ENCODE results near the gene HES5.

HES5 gene

GRCh38 chr1:2493218-2493617 lies 36.8 kb downstream of the HES5 start:
- no peaks in the 10 kb centered on the region for H3K27me3 ChIP-seq (ENCODE audit: low read depth, low read length)
- no peaks in the 10 kb centered on the region for H3K36me3 ChIP-seq (replicated peaks; ENCODE audit: low read depth, low read length)

GRCh38 chr1:2492091-2492490 lies 38.0 kb downstream of the HES5 start:
- no peaks in the 10 kb centered on the region for H3K27me3 ChIP-seq (ENCODE audit: low read depth, low read length)
- TF ChIP-seq CTCF (IDR thresholded peaks at IDR 0.05; ENCODE audit: low read depth, low read length) = no peak
- TF ChIP-seq EZH2phosphoT487 (IDR thresholded peaks at IDR 0.05; ENCODE audit: low read depth) = no peak
- H3K4me3 ChIP-seq (ENCODE audit: low read length) = no peak overlapping the region
- no peak overlapping the region for H3K4me2 ChIP-seq (ENCODE audit: low read length)
- H3K4me1 ChIP-seq (ENCODE audit: low read length) = no peaks in the 10 kb centered on the region
- H3K36me3 ChIP-seq (replicated peaks; ENCODE audit: low read depth, low read length) = no peaks in the 10 kb centered on the region
- no peaks in the 10 kb centered on the region for H3K79me2 ChIP-seq (ENCODE audit: low read length)
- H3K9me3 ChIP-seq (ENCODE audit: insufficient read depth, low read length) = no peaks in the 10 kb centered on the region
- H3K27ac ChIP-seq (ENCODE audit: low read length) = no peak overlapping the region
- no peak overlapping the region for H2AFZ ChIP-seq (ENCODE audit: low read depth, low read length)
- H4K20me1 ChIP-seq (ENCODE audit: insufficient read depth, low read length) = no peaks in the 10 kb centered on the region
- no peak overlapping the region for H3K9ac ChIP-seq (ENCODE audit: low read length)

More at GRCh38 chr1:2493218-2493617, 36.8 kb downstream of the HES5 start:
- no peak overlapping the region for H3K9ac ChIP-seq (ENCODE audit: low read length)
- no peaks in the 10 kb centered on the region for H3K79me2 ChIP-seq (ENCODE audit: low read length)
- TF ChIP-seq EZH2phosphoT487 (IDR thresholded peaks at IDR 0.05; ENCODE audit: low read depth) (no peak), CTCF (IDR thresholded peaks at IDR 0.05; ENCODE audit: low read depth, low read length) (no peak)
- no peak overlapping the region for H3K4me2 ChIP-seq (ENCODE audit: low read length)
- no peaks in the 10 kb centered on the region for H3K9me3 ChIP-seq (ENCODE audit: insufficient read depth, low read length)
- no peak overlapping the region for H3K27ac ChIP-seq (ENCODE audit: low read length)
- no peak overlapping the region for H2AFZ ChIP-seq (ENCODE audit: low read depth, low read length)
- H3K4me3 ChIP-seq (ENCODE audit: low read length) = no peak overlapping the region
- H4K20me1 ChIP-seq (ENCODE audit: insufficient read depth, low read length) = no peaks in the 10 kb centered on the region
- no peaks in the 10 kb centered on the region for H3K4me1 ChIP-seq (ENCODE audit: low read length)

GRCh38 chr1:2489615-2490014 lies 40.4 kb downstream of the HES5 start:
- H3K27me3 ChIP-seq (ENCODE audit: low read depth, low read length) = no peaks in the 10 kb centered on the region
- H3K36me3 ChIP-seq (replicated peaks; ENCODE audit: low read depth, low read length) = no peaks in the 10 kb centered on the region
- no peak overlapping the region for H3K4me3 ChIP-seq (ENCODE audit: low read length)
- no peaks in the 10 kb centered on the region for H3K9me3 ChIP-seq (ENCODE audit: insufficient read depth, low read length)
- H3K4me2 ChIP-seq (ENCODE audit: low read length) = no peak overlapping the region
- no peaks in the 10 kb centered on the region for H3K79me2 ChIP-seq (ENCODE audit: low read length)
- H3K27ac ChIP-seq (ENCODE audit: low read length) = no peak overlapping the region
- H4K20me1 ChIP-seq (ENCODE audit: insufficient read depth, low read length) = no peaks in the 10 kb centered on the region
- TF ChIP-seq EZH2phosphoT487 (IDR thresholded peaks at IDR 0.05; ENCODE audit: low read depth) (no peak), CTCF (IDR thresholded peaks at IDR 0.05; ENCODE audit: low read depth, low read length) (no peak)
- no peaks in the 10 kb centered on the region for H3K4me1 ChIP-seq (ENCODE audit: low read length)
- H2AFZ ChIP-seq (ENCODE audit: low read depth, low read length) = no peak overlapping the region
- H3K9ac ChIP-seq (ENCODE audit: low read length) = no peak overlapping the region

GRCh38 chr1:2488688-2489087 lies 41.4 kb downstream of the HES5 start:
- no peak overlapping the region for H3K4me3 ChIP-seq (ENCODE audit: low read length)
- no peak overlapping the region for H3K27ac ChIP-seq (ENCODE audit: low read length)
- H3K9me3 ChIP-seq (ENCODE audit: insufficient read depth, low read length) = no peaks in the 10 kb centered on the region
- H3K4me1 ChIP-seq (ENCODE audit: low read length) = no peaks in the 10 kb centered on the region
- no peaks in the 10 kb centered on the region for H3K36me3 ChIP-seq (replicated peaks; ENCODE audit: low read depth, low read length)
- no peaks in the 10 kb centered on the region for H4K20me1 ChIP-seq (ENCODE audit: insufficient read depth, low read length)
- no peak overlapping the region for H3K9ac ChIP-seq (ENCODE audit: low read length)
- no peaks in the 10 kb centered on the region for H3K79me2 ChIP-seq (ENCODE audit: low read length)
- no peaks in the 10 kb centered on the region for H3K27me3 ChIP-seq (ENCODE audit: low read depth, low read length)
- TF ChIP-seq CTCF (IDR thresholded peaks at IDR 0.05; ENCODE audit: low read depth, low read length) = no peak
- TF ChIP-seq EZH2phosphoT487 (IDR thresholded peaks at IDR 0.05; ENCODE audit: low read depth) = no peak
- H3K4me2 ChIP-seq (ENCODE audit: low read length) = no peak overlapping the region
- H2AFZ ChIP-seq (ENCODE audit: low read depth, low read length) = no peak overlapping the region
